Hematopoietic multipotent progenitor cell treated with erythropoietin and hydrocortisone succinate and interleukin-3 and kit ligand, for 17 days (in vitro differentiated cells): Measurements from ENCODE around the gene ZNF792.
"Not testable (repeated sequence)": the region's sequence is repeated elsewhere in the genome, so short reads cannot be mapped to it uniquely, and the experiment has no call there.

ENCODE experiments used
- DNase-seq: peaks from one replicate; pipeline ENCODE4 v3.0.0-alpha.2; 2015; ENCODE audit warnings: low spot score

The ZNF792 gene

GRCh38 chr19:34920090-34920786, 43.8 kb downstream of the ZNF792 start:
- DNase-seq: not testable (repeated sequence)

- DNase-seq: no peak
Measured at GRCh38 chr19:34918190-34918589, 45.8 kb downstream of the ZNF792 start.

GRCh38 chr19:34917144-34917543, 46.9 kb downstream of the ZNF792 start:
- not testable (repeated sequence) for DNase-seq

DNA sequence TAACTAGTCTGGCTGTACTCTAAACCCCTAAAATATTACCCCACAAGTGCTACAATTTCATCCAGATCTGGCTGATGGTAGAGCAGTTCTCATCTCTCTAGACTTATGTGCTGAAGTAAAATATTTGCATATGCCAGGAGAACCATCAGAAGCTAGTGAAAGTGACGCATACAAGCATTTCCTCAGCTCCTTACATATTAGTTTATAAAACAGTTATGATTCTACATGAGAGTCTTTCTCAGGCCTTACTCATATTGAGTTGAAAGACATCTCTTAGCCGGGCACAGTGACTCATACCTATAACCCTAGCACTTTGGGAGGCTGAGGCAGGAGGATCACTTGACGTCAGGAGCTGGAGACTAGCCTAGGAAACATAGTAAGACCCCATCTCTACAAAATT, 53.3 kb downstream of the ZNF792 start:
- DNase-seq: no peak
